ENCODE results near the gene TOM1. TPM values are rescaled to one million over a fixed set of nuclear protein-coding genes. Genes with fewer than 3 reads are reported as not detected.

Gene TOM1
- total RNA-seq, 1 donor from 2014 or later = 38.2 TPM

DNA sequence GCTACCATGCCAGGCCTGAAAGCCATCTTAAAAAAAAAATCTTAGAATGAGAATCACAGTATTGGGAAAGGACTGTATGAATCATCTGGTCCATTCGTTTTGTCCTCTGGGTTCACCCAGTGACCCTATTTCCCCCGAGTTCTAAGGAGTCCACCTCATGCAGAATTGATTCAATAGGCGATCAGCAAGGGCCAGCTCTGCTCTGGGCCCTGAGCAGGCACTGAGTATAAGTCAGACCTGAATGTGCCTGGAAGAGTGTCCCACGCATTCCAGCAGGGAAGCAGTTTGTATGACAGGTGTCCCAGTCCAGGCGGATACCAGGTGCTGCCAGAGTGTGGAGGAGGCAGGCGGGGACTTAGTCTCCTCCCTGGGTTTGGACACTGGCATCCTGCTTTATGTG is 80.3 kb downstream of the TOM1 start:
- H3K27me3 Mint-ChIP-seq = no peaks in the 10 kb centered on the region
- H3K9me3 Mint-ChIP-seq (ENCODE audit: low read depth) = no peaks in the 10 kb centered on the region
- TF ChIP-seq, protein P1, sequence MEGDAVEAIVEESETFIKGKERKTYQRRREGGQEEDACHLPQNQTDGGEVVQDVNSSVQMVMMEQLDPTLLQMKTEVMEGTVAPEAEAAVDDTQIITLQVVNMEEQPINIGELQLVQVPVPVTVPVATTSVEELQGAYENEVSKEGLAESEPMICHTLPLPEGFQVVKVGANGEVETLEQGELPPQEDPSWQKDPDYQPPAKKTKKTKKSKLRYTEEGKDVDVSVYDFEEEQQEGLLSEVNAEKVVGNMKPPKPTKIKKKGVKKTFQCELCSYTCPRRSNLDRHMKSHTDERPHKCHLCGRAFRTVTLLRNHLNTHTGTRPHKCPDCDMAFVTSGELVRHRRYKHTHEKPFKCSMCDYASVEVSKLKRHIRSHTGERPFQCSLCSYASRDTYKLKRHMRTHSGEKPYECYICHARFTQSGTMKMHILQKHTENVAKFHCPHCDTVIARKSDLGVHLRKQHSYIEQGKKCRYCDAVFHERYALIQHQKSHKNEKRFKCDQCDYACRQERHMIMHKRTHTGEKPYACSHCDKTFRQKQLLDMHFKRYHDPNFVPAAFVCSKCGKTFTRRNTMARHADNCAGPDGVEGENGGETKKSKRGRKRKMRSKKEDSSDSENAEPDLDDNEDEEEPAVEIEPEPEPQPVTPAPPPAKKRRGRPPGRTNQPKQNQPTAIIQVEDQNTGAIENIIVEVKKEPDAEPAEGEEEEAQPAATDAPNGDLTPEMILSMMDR (IDR thresholded peaks at IDR 0.05; ENCODE audit: unreplicated experiment) = no peak
- H3K4me3 Mint-ChIP-seq (ENCODE audit: low read depth) = peak overlapping the region; percentile 42
- H3K4me1 Mint-ChIP-seq (ENCODE audit: low read depth) = peaks cover 45% of the 10 kb centered on the region
- H3K27ac Mint-ChIP-seq = peak overlapping the region; percentile 84
- no peaks in the 10 kb centered on the region for H3K36me3 Mint-ChIP-seq (ENCODE audit: insufficient read depth)
- no peak for DNase-seq (ENCODE audit: low spot score, unreplicated experiment)

- Mint-ChIP-seq H3K36me3 (ENCODE audit: insufficient read depth) (no peaks in the 10 kb centered on the region), H3K9me3 (ENCODE audit: low read depth) (no peaks in the 10 kb centered on the region), H3K27ac (peak within 1 kb of the TSS; percentile 84), H3K4me3 (ENCODE audit: low read depth) (peak within 1 kb of the TSS; percentile 67), H3K27me3 (no peaks in the 10 kb centered on the region), H3K4me1 (ENCODE audit: low read depth) (peaks cover 42% of the 10 kb centered on the region)
- TF ChIP-seq, protein P1 (IDR thresholded peaks at IDR 0.05; ENCODE audit: unreplicated experiment) = no peak
- DNase-seq (ENCODE audit: low spot score, unreplicated experiment) = peak; percentile 58
These were observed 81.1 kb downstream of the TOM1 start, which contains the start of gene HMOX1 for GRCh38 chr22:35380537-35381423. Gene HMOX1, plus strand, starts transcription at chr22:35381096. Its CDS starts 78 bp downstream, at chr22:35381174.

GRCh38 chr22:35381424-35382009 is 81.8 kb downstream of the TOM1 start:
- Mint-ChIP-seq H3K36me3 (ENCODE audit: insufficient read depth) (no peaks in the 10 kb centered on the region), H3K27me3 (no peaks in the 10 kb centered on the region), H3K9me3 (ENCODE audit: low read depth) (no peaks in the 10 kb centered on the region), H3K27ac (peak overlapping the region; percentile 71), H3K4me1 (ENCODE audit: low read depth) (peaks cover 40% of the 10 kb centered on the region), H3K4me3 (ENCODE audit: low read depth) (peak overlapping the region; percentile 67)
- TF ChIP-seq, protein P1 (IDR thresholded peaks at IDR 0.05; ENCODE audit: unreplicated experiment) = no peak
- DNase-seq (ENCODE audit: low spot score, unreplicated experiment) = no peak

DNA sequence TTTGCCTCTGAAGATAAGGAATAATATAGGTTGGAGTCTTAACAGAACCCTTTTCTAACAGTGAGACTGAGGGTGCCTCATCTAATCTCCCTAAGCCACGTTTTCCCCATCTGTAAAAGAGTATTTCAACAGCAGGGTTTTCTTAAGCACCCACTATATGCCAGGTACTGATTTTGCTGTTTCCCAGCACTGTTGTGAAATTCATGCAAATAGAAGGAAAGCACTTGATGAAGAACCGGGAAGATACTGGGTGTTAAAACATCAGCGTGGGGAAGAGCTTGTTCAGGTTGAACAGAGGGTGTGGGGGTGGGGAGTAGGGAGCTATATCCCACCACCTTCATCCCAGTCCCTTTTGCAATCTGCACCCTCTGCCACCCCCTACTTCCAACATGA is 84.0 kb downstream of the TOM1 start:
- no peaks in the 10 kb centered on the region for H3K9me3 Mint-ChIP-seq (ENCODE audit: low read depth)
- no peak for DNase-seq (ENCODE audit: low spot score, unreplicated experiment)
- peaks cover 24% of the 10 kb centered on the region for H3K4me1 Mint-ChIP-seq (ENCODE audit: low read depth)
- no peaks in the 10 kb centered on the region for H3K27me3 Mint-ChIP-seq
- TF ChIP-seq, protein P1 (IDR thresholded peaks at IDR 0.05; ENCODE audit: unreplicated experiment) = no peak
- no peak overlapping the region for H3K27ac Mint-ChIP-seq
- no peaks in the 10 kb centered on the region for H3K36me3 Mint-ChIP-seq (ENCODE audit: insufficient read depth)
- H3K4me3 Mint-ChIP-seq (ENCODE audit: low read depth) = no peak overlapping the region

DNA sequence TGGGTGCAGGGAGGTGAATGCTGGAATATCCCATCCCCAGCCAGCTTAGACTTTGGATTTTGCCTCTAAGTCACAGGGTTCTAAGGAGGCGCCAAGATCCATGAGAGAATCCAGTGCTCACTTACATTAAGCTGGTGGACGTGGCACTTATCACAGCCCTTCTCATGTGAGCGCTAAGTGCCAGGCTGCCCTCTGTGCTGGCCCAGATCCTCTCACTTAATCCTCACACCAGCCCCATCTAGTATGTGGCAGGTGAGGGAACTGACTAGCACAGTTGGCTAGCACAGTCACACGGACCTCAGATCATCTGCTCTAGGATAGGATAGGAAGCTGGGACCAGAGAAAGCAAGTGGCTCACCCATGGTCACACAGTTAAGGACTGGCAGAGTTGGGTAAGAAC is 84.8 kb downstream of the TOM1 start:
- DNase-seq (ENCODE audit: low spot score, unreplicated experiment) = no peak
- Mint-ChIP-seq H3K4me3 (ENCODE audit: low read depth) (no peak overlapping the region), H3K27me3 (no peaks in the 10 kb centered on the region), H3K4me1 (ENCODE audit: low read depth) (peaks cover 15% of the 10 kb centered on the region), H3K36me3 (ENCODE audit: insufficient read depth) (no peaks in the 10 kb centered on the region), H3K27ac (no peak overlapping the region), H3K9me3 (ENCODE audit: low read depth) (no peaks in the 10 kb centered on the region)
- TF ChIP-seq, protein P1 (IDR thresholded peaks at IDR 0.05; ENCODE audit: unreplicated experiment) = no peak

All from progenitor cell of endocrine pancreas (in vitro differentiated cells).